WERI-Rb-1 (cell line): ENCODE measurements around the gene MPP3.
A peak's percentile ranks its signal among the peaks of the same experiment; 100 is the strongest.

Experiments
- DNase-seq: peaks from one replicate; pipeline ENCODE4 v3.0.0-alpha.2; 2020
- H3K27ac ChIP-seq: fragments of 250-450 bp; sonication (Bioruptor Pico); 2 replicates; pipeline ENCODE4 v1.5.1; 2020; ENCODE audit warnings: mild to moderate bottlenecking, moderate library complexity
- H3K27me3 ChIP-seq: fragments of 250-450 bp; sonication (Bioruptor Pico); 2 replicates; pipeline ENCODE4 v1.5.1; 2021; ENCODE audit warnings: mild to moderate bottlenecking, low read depth, moderate library complexity; ENCODE audit not compliant: insufficient read depth, severe bottlenecking
- H3K36me3 ChIP-seq: fragments of 250-450 bp; sonication (Bioruptor Pico); 2 replicates; pipeline ENCODE4 v1.5.1; 2020; ENCODE audit warnings: mild to moderate bottlenecking, moderate library complexity
- H3K4me3 ChIP-seq: 2 replicates; pipeline ENCODE4 v1.5.1; 2011; ENCODE audit warnings: low read depth, mild to moderate bottlenecking, control low read depth, low read length
- H3K9me3 ChIP-seq: fragments of 250-450 bp; sonication (Bioruptor Pico); 2 replicates; pipeline ENCODE4 v1.5.1; 2021; ENCODE audit warnings: mild to moderate bottlenecking, moderate library complexity; ENCODE audit not compliant: severe bottlenecking
- CTCF ChIP-seq: IDR thresholded peaks from 2 replicates; pipeline ENCODE4 v1.5.1; 2011; ENCODE audit warnings: low read depth, mild to moderate bottlenecking, control low read depth, inconsistent platforms, low read length

The MPP3 gene

GRCh38 chr17:43832168-43832975, 574 bp downstream of the MPP3 start:
- 0 out of 2 replicates have a peak, but pooled peaks have one; percentile 9 for TF ChIP-seq CTCF
- H3K27me3 ChIP-seq = no peaks in the 10 kb centered on the region
- H3K36me3 ChIP-seq = peaks cover 46% of the 10 kb centered on the region
- peak overlapping the region; percentile 76 for H3K27ac ChIP-seq
- peak; percentile 76 for DNase-seq
- peaks cover 9% of the 10 kb centered on the region for H3K9me3 ChIP-seq
- peak overlapping the region; percentile 69 for H3K4me3 ChIP-seq

- Histone ChIP-seq H3K36me3 (peaks cover 48% of the 10 kb centered on the region), H3K9me3 (peaks cover 9% of the 10 kb centered on the region), H3K27me3 (no peaks in the 10 kb centered on the region), H3K27ac (no peak overlapping the region), H3K4me3 (no peak overlapping the region)
- DNase-seq = no peak
- TF ChIP-seq CTCF = no peak
Measured at GRCh38 chr17:43831633-43832032, 1.3 kb downstream of the MPP3 start.

GRCh38 chr17:43830510-43831140, 2.3 kb downstream of the MPP3 start:
- DNase-seq = no peak
- no peak for TF ChIP-seq CTCF

GRCh38 chr17:43829738-43830137, 3.2 kb downstream of the MPP3 start:
- Histone ChIP-seq H3K27me3 (no peaks in the 10 kb centered on the region), H3K36me3 (peaks cover 63% of the 10 kb centered on the region), H3K9me3 (peaks cover 9% of the 10 kb centered on the region), H3K4me3 (no peak overlapping the region), H3K27ac (no peak overlapping the region)
- TF ChIP-seq CTCF = no peak
- DNase-seq = no peak

More at GRCh38 chr17:43830510-43831140, 2.3 kb downstream of the MPP3 start:
- no peaks in the 10 kb centered on the region for H3K27me3 ChIP-seq
- H3K27ac ChIP-seq = no peak overlapping the region
- H3K4me3 ChIP-seq = no peak overlapping the region
- H3K9me3 ChIP-seq = peaks cover 9% of the 10 kb centered on the region
- peaks cover 57% of the 10 kb centered on the region for H3K36me3 ChIP-seq

- peaks cover 79% of the 10 kb centered on the region for H3K36me3 ChIP-seq
- H3K9me3 ChIP-seq = no peaks in the 10 kb centered on the region
- TF ChIP-seq CTCF = no peak
- H3K27ac ChIP-seq = no peak overlapping the region
- no peak overlapping the region for H3K4me3 ChIP-seq
- DNase-seq = no peak
- no peaks in the 10 kb centered on the region for H3K27me3 ChIP-seq
Measured at GRCh38 chr17:43827596-43827995, 5.3 kb downstream of the MPP3 start.
